Stimulated activated CD8-positive, alpha-beta memory T cell treated with anti-CD3 and anti-CD28 coated beads, Interleukin-2, amount 100 ng/mL, for 48 hours (primary cell): ENCODE measurements around the gene EEFSEC.

Experiments
- DNase-seq, 2 donors: peaks; one replicate each; pipeline ENCODE4 v3.0.0-alpha.2; 2020; ENCODE audit warnings: low read depth in 2 of 2

Gene EEFSEC

DNA sequence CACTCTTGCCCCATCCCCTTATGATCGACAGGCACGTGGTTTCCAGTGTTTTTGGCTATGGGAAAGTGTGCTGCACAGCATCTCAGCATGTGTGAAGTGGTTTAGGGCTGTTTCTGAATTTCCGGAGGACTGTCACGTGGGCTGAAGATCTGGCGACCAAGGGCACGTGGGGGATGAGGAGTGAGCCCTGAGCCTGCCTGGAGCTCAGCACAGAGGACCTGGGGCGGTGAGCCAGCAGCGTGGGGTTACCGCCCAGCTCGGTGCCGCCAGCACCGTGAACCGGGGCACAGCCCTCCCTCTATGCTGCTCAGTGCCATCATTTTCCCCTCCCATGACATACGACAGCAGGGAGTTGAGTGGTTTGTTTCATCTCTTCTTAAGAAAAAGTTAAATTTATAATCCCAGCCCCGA, 163.2 kb downstream of the EEFSEC start:
- peak; percentile 2 to 10 for DNase-seq

- DNase-seq = no peak
Observed at GRCh38 chr3:128317101-128317697, 163.9 kb downstream of the EEFSEC start.

DNA sequence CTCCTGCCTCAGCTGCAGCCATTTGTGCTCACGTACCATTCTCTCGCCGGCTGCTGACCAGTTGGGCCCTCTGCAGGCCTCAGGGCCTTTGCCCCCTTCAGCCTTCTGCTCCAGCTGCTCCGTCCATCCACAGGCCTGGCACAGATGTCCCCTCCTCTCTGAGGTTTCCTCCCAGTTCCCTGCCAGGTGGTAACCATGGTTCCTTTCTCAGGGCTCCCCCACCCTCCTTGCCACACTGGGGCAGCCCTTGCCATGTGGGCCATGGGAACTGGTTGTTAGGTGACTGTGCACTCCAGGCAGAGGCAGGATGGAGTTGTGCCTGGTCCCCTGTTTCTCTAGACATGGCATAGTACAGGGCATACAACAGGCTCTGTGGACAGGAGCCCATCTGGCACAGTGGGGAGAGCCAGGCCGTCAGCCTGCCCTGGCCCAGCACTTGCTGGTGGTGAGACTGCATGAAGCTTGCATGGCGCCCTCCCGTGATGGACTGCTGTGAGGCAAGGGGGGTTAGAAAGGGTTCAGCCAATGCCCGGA, 164.5 kb downstream of the EEFSEC start:
- DNase-seq = no peak

DNA sequence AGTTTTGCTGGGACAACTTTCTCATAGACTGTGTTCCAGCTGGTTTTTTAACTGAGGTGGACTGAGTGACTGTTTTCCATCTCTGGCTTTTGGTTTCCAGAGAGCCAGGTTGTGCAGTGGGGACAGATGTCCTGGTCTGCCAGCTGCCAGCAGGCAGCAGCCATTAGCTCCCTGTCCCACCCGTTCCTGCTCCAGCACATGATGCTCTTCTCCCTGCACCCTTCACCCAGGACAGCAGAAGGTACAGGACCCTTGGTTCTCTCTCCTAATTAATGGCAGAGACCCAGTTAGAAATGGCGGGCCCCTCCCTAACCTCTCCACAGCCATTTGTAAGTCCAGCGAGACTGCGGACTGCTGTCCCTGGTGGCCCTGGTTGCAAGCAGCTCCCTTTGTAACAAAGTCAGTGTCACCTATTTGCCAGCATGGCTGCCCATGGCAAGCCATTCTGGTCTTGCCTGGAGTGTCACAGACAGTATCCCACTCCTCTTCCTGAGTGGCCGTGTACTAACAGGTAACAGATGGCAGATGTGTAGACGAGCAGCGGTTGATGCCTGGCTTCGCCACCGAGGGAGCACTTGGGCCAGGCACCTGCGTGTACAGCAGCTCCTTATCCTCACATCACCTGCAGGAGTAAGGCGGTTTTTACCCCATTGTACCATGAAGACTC, 165.1 kb downstream of the EEFSEC start:
- no peak for DNase-seq

DNA sequence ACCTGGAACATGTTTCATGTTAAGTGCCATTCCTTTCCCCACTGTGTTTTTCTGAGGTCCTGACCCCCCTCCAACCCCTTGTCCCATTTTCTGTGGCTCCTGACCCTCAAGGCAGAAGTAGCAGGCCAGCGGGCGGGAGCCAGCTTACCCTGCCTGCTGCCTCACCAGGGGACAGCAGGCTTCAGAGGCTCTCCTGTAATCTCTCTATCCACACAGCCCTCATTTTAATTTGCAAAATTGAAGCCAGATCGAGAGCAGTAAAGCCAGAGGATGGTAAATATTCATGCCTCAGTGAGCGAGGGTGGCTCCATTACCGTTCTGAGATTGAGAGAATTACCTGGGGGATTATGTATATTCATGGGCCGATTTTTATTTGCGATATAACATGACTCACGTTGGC, 165.8 kb downstream of the EEFSEC start:
- no peak for DNase-seq

DNA sequence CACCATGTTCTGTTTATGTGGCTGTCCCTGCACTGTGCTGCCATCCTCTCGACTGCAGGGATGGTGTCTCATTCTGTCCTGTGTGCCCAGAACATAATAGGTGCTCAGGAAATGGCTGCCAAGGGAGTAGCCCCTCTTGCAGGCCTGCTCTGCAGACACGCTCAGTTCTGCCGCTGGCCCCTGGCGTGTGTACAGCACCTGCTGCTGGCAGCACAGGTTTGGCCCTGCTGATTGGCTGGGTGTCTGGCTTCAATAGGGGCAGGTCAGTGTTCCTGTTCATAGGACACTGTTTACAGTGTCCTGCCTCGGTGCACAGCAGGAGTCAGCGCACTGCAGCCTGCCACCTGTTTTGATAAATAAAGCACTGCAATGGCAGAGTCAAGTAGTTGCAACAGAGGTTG, 166.5 kb downstream of the EEFSEC start:
- DNase-seq = no peak

DNA sequence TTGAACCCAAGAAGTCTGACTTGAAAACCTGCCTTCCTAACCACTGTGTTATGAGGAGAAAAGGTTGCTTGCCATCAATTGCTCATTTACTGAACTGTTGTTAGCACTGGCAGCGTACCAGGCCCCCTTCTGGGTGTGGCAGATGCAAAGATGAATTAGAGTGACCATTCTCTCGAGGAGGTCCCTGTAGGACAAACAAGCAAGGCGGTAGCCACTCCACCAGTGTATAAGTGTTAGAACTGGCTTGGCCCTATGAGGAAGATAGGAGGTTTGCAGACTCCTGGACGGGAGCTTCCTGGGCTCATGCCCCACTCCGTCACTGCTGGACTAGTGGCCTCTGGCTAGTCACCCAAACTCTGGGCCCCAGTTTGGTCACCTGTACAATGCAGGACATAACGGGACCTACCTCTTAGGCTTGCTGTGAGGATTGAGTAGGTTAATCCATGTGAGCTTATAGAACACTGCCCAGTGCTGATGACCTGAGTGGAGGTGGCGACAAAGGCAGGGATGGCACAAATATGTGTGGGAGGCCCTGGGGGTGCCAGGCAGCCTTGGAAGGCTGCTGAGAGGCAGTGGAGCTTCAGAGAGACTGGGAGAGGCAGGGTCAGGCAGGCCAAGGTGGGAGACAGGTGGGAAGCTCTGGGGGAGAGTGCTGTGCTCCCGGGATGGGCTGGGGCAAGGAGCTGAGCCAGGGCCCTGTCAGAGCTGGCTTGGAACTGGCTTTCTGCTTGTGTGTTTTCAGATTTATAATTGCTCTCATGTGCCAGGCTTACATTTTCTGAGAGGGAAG, 167.5 kb downstream of the EEFSEC start:
- no peak for DNase-seq

GRCh38 chr3:128321418-128321817, 168.1 kb downstream of the EEFSEC start:
- no peak for DNase-seq

DNA sequence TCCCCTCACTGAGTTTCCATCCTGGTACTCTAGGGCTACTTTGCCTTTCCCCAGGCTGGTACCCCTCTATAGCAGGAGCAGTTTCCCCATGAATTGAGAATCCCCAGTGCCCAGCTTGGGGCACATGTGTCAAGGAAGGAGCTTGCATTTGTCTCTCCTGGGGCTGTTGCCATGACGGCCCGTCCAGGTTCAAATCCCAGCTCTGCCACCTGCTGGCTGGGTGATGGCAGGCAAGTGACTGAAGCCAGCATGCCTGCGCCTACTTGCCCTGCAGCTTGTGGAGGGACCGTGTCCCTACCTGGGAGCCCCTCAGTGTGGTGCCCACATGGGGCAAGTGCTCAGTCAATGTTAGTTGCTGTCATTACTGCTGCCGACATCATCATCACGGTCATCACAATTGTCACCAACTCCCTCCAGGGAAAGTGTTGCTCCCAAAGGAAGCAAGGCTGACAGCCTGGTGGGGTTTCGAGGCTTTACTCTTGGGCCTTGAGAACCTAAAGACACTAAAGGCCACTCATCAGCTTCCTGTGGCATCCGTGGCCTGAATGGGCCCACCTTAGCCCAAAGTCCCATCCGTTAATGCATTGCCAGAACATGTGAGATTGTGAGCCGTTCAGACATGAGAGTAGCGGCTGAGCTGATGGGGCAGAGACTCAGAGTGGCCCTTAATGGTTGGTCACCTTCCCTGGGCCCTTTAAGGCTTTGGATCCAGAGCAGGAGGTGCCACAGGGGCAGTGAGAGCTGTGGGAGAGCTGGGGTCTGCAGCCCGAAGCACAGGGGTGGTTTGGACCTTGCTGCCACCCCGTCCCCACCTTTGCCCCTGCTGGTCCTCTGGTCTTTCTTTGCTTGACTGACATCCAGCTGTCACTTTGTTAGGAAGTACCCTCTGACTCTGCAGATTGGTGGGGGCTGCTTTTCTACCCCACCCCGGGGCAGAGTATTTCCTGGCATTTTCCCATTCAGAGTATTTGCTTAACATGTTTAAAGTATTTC, 169.0 kb downstream of the EEFSEC start:
- DNase-seq = peak; percentile 13 to 14

- DNase-seq = no peak
Observed at GRCh38 chr3:128323206-128324081, 170.2 kb downstream of the EEFSEC start.

GRCh38 chr3:128324911-128325592, 171.8 kb downstream of the EEFSEC start:
- DNase-seq = no peak

DNA sequence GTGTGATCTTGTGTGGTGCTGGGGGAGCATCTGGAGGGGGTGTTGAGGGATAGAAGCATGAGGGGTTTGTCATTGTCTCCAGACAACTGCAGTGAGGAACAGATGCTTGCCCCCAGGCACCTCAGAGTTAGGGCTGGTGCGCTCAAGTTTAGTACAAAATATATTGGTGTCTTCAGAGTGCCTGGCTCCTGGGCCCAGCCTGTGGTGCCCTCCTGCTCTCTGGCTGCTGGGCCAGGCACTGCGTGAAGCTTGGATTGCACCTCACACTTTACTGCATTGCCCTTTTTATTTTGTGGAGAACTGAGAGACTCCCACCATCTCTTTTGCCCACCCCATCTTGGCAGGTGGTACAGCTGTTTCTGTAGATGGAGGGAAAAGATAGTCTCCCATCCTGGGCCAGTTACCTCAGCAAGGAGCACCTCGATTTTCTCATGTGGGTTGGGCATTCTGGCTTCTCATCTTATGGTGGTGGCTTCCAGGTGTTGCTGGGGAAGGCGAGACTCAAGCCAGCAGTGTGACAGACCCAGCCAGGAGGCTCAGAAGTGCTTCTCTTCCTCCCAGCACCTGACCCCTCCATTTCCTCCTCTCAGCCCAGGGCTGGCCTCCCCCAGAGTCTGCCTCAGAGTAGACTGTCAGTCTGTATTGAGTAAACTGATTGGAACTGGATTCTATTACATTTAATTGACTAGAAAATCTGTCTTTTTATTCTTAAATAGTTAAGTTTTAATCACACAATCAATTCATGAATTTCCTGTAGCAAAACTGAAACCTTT, 173.0 kb downstream of the EEFSEC start:
- no peak for DNase-seq

GRCh38 chr3:128327606-128328031, 174.3 kb downstream of the EEFSEC start:
- no peak for DNase-seq

- no peak for DNase-seq
Observed at GRCh38 chr3:128328546-128329458, 175.5 kb downstream of the EEFSEC start.

- no peak for DNase-seq
Observed at GRCh38 chr3:128329491-128330213, 176.4 kb downstream of the EEFSEC start.

DNA sequence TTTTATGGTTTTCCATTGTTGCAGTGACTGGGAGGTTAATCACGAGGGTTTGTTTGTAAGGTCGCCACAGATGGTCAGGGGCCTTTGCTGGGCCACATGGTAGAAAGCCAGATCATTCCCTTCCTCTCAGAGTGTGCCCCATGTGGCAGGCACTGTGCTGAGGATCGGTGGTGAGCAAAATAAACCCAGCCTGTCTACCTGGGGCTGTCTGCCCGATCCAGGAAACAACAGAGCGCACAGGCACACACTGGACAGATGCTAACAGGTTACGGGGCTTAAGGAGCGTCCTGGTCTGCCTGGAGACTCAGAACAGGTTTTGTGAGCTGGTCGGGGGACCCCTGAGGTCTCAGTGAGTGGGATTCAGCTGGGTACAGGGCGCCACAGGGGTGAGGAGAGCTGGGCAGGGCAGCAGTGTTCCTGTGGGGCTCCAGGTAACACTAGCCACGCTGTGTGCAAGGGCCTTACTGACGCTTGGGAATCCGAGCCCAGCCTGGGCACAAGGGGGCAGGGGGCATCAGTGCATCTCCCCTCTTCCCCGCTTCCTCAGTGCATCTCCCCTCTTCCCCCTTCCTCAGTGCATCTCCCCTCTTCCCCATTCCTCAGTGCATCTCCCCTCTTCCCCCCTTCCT, 177.0 kb downstream of the EEFSEC start:
- no peak for DNase-seq
